Measurements from ENCODE around the gene ADSS1.
A peak's percentile ranks its signal among the peaks of the same experiment; 100 is the strongest.

The ADSS1 gene

DNA sequence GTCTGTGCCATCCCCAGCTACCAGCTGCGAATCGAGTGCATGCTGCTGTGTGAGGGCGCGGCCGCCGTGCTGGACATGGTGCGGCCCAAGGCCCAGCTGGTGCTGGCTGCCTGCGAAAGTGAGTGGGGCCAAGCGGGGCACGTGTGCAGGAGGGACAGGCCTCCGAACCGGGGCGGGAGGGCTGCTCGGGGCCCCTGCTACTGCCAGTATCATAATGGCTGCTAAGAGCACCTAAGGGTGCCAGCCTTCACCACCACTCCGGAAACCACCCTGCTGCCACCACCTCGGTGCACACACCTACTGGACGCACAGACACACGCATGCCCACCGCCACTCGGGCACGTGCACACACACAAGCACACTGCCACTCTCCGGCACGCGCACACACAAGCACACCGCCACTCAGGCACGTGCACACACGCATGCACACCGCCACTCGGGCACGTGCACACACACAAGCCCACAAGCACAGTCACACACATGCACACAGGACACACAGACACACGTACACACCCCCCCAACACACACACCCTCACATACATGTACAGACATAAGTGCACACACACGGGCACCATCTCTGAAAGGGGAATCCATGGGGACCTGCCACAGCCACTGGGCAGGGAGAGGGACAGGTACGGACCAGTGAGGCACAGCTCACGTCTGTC is 13.8 kb upstream of the ADSS1 start:
- no peaks in the 10 kb centered on the region for H3K27me3 Mint-ChIP-seq
- H3K9me3 Mint-ChIP-seq, result no peaks in the 10 kb centered on the region
- H3K4me1 Mint-ChIP-seq, result peaks cover 6% of the 10 kb centered on the region
- peaks cover 5% of the 10 kb centered on the region for H3K36me3 Mint-ChIP-seq
- DNase-seq (ENCODE audit: low spot score in 2 of 2), result no peak
- H3K4me3 Mint-ChIP-seq, result no peak overlapping the region
- H3K27ac Mint-ChIP-seq, result no peak overlapping the region
- ATAC-seq (ENCODE audit: low read depth), result no peak

DNA sequence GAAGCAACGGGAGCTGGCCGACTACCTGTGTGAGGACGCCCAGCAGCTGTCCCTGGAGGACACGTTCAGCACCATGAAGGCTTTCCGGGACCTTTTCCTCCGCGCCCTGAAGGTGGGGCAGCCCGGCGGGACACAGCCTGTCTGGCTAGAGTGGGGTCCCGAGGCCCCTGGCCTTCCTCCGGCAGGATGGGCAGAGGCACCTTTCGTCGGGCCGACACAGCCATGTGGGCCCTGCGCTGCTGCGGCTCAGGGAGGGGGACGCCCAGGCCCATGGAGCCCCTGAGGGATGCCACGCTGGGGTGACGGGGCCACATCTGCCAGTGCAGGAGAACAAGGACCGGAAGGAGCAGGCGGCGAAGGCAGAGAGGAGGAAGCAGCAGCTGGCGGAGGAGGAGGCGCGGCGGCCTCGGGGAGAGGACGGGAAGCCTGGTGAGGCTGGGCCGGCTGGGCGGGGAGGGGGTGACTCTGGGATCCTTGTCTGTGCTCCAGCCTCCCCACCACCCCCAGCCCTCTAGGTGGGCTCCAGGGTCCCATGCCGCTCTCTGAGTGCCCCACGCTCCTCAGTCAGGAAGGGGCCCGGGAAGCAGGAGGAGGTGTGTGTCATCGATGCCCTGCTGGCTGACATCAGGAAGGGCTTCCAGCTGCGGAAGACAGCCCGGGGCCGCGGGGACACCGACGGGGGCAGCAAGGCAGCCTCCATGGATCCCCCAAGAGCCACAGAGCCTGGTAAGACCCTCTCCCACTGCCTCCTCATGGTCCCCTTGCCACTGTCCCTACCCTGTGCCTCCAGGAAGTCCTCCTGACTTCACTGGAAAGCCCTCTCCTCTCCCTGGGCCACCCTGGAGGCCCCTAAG is 10.9 kb upstream of the ADSS1 start:
- Mint-ChIP-seq H3K9me3 (no peaks in the 10 kb centered on the region), H3K27me3 (no peaks in the 10 kb centered on the region), H3K36me3 (peaks cover 7% of the 10 kb centered on the region), H3K4me3 (no peak overlapping the region), H3K27ac (no peak overlapping the region), H3K4me1 (peaks cover 6% of the 10 kb centered on the region)
- ATAC-seq (ENCODE audit: low read depth), result no peak
- no peak for DNase-seq (ENCODE audit: low spot score in 2 of 2)

DNA sequence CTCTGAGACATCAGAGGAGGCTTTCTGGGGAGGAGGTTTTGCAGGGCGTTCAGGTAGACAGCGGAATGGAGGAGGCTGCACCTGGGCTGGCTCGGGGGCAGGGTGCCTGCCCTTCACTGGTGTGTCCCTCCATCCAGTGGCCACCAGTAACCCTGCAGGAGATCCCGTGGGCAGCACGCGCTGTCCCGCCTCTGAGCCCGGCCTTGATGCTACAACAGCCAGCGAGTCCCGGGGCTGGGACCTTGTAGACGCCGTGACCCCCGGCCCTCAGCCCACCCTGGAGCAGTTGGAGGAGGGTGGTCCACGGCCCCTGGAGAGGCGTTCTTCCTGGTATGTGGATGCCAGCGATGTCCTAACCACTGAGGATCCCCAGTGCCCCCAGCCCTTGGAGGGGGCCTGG is 10.0 kb upstream of the ADSS1 start:
- DNase-seq (ENCODE audit: low spot score in 2 of 2) (no peak), ATAC-seq (ENCODE audit: low read depth) (no peak)
- Mint-ChIP-seq H3K36me3 (peaks cover 6% of the 10 kb centered on the region), H3K4me3 (no peak overlapping the region), H3K9me3 (no peaks in the 10 kb centered on the region), H3K27ac (no peak overlapping the region), H3K27me3 (no peaks in the 10 kb centered on the region), H3K4me1 (peaks cover 3% of the 10 kb centered on the region)

DNA sequence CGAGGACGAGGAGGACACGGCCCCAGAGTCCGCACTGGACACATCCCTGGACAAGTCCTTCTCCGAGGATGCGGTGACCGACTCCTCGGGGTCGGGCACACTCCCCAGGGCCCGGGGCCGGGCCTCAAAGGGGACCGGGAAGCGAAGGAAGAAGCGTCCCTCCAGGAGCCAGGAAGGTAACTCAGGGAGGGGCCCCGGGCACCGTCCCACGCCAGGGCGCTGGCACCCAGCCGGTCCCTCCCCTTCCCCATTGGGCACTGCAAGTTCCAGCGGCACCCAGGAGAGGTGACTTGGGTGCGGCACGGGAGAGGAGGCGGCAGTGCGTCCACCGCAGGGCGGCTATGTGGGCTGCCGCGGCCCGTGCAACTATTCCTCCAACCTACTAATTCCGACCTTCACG is 9.3 kb upstream of the ADSS1 start:
- Mint-ChIP-seq H3K36me3 (peaks cover 6% of the 10 kb centered on the region), H3K27ac (no peak overlapping the region), H3K27me3 (no peaks in the 10 kb centered on the region), H3K9me3 (no peaks in the 10 kb centered on the region), H3K4me3 (no peak overlapping the region), H3K4me1 (peaks cover 3% of the 10 kb centered on the region)
- ATAC-seq (ENCODE audit: low read depth) (no peak), DNase-seq (ENCODE audit: low spot score in 2 of 2) (no peak)

DNA sequence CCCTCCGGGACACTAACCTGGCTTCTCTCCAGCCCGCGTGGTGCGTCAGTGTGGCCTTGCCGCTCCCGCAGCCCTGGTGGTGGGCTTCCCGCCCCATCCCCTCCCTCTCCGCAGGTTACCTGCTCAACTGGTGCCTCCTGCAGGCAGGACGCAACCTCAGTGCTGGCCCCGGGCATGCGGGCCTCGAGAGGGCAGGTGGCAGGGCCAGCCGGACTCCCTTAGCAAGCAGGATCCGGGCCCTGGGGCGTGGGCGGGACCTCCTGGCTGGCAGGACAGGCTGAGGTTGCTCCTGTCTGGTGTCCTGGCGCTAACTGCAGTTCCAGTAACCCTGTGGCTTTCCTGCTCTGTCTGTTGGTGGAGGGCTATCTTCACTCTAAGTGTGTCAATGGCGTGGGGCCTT is 8.6 kb upstream of the ADSS1 start:
- ATAC-seq (ENCODE audit: low read depth) (no peak), DNase-seq (ENCODE audit: low spot score in 2 of 2) (no peak)
- Mint-ChIP-seq H3K36me3 (peaks cover 6% of the 10 kb centered on the region), H3K27me3 (no peaks in the 10 kb centered on the region), H3K27ac (no peak overlapping the region), H3K9me3 (no peaks in the 10 kb centered on the region), H3K4me3 (no peak overlapping the region), H3K4me1 (peaks cover 6% of the 10 kb centered on the region)

DNA sequence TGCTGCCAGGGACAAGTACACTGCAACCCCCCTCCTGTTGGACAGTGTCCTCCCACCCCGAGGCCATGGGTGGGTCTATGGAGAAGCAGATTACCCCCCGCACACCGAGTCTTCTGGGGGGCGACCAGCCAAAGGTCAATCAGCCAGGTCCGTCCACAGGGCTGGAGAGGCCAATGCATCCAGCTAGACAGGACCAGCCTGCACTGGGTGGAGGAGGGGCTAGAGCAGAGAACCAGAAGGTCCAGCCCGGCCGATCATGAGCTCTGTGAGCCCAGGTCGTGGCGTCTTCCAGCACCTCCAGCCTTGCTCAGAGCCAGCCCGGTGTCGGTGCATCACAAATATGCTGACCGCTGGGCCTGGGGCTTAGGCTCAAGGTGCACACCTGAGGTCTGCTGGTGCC is 8.2 kb upstream of the ADSS1 start:
- ATAC-seq (ENCODE audit: low read depth) (no peak), DNase-seq (ENCODE audit: low spot score in 2 of 2) (no peak)
- no peaks in the 10 kb centered on the region for H3K27me3 Mint-ChIP-seq
- H3K9me3 Mint-ChIP-seq, result no peaks in the 10 kb centered on the region
- no peak overlapping the region for H3K4me3 Mint-ChIP-seq
- peaks cover 6% of the 10 kb centered on the region for H3K36me3 Mint-ChIP-seq
- peaks cover 6% of the 10 kb centered on the region for H3K4me1 Mint-ChIP-seq
- no peak overlapping the region for H3K27ac Mint-ChIP-seq

DNA sequence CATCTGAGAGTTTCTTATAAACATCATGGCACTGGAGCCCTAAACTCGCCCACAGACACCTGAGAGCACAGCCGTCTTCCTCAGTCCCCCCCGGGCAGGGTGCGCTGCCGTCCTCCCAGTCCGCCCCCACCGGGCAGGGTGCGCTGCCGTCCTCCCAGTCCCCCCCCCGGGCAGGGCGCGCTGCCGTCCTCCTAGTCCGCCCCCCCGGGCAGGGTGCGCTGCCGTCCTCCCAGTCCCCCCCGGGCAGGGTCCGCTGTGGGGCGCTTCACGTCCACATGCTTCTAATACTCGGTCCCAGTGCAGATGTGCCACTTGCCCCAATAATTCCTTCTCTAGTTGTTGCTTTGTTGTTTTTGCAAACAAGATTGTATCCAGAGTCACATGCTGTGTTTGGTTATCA is 6.9 kb upstream of the ADSS1 start:
- Mint-ChIP-seq H3K4me3 (no peak overlapping the region), H3K27ac (no peak overlapping the region), H3K36me3 (peaks cover 6% of the 10 kb centered on the region), H3K4me1 (peaks cover 6% of the 10 kb centered on the region), H3K9me3 (no peaks in the 10 kb centered on the region), H3K27me3 (no peaks in the 10 kb centered on the region)
- ATAC-seq (ENCODE audit: low read depth) (no peak), DNase-seq (ENCODE audit: low spot score in 2 of 2) (no peak)

DNA sequence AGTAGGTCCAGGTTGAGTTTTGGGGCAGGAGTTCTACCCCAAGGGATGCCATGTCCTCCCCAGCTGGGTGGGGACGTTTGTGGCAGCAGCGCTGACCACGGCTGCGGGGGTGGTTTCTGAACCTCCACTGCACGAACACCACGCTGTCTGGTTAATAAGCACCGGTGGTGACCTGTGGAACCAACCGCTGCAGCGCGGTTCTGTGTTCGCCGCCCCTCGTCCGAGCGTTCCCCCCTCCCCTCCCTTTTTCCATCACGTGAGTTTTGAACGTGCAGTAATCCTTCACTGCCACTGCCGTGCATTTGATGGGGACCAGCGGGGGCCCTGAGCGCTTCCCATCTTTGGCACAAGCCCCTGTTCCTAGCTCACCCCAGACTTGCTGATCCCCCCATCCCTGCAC is 6.4 kb upstream of the ADSS1 start:
- H3K27me3 Mint-ChIP-seq, result no peaks in the 10 kb centered on the region
- no peak overlapping the region for H3K4me3 Mint-ChIP-seq
- DNase-seq (ENCODE audit: low spot score in 2 of 2) (no peak), ATAC-seq (ENCODE audit: low read depth) (no peak)
- H3K27ac Mint-ChIP-seq, result peak overlapping the region; percentile 22
- H3K4me1 Mint-ChIP-seq, result peaks cover 6% of the 10 kb centered on the region
- no peaks in the 10 kb centered on the region for H3K9me3 Mint-ChIP-seq
- H3K36me3 Mint-ChIP-seq, result peaks cover 6% of the 10 kb centered on the region

DNA sequence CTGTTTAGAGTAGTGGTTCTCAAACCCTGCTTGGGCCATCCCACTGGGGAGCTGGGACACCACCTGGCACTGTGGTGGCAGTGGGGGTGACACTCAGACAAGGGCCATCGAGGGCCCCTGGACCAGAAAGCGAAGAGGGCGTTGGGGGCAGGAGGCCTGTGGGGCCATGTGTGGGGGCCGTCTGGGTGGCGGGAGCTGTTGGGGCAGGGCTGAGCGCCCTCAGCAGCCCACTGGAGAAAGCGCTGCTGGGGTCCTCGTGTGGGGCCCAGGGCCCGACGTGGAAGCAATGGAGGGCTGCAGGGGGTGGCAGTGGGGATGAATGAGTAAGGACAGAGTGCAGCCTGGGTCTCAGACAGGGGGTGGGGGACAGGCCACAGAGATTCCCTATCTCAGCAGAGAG is 5.9 kb upstream of the ADSS1 start:
- Mint-ChIP-seq H3K4me1 (peaks cover 6% of the 10 kb centered on the region), H3K4me3 (no peak overlapping the region), H3K27ac (peak overlapping the region; percentile 22), H3K9me3 (no peaks in the 10 kb centered on the region), H3K27me3 (no peaks in the 10 kb centered on the region), H3K36me3 (peaks cover 5% of the 10 kb centered on the region)
- DNase-seq (ENCODE audit: low spot score in 2 of 2), result no peak
- ATAC-seq (ENCODE audit: low read depth), result no peak

DNA sequence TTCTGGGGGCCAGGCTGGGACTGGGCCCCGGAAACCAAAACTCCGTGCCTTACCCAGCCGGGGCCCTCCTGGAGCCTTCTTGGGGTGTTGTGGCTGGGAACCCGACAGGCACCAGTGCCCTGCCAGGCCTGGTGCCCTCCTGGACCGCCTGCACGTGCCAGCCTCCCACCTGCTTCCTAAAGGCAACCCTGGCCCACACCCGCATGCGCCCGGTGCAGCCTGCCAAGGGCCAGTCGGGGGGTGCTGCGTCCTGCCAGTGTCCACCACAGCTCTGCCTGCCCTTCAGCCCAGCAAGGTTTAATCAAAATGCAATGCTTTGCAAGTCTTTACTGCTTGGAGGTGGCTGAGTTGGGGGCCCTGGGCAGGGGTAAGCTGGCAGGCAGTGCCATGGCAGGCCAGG is 5.2 kb upstream of the ADSS1 start:
- peaks cover 5% of the 10 kb centered on the region for H3K36me3 Mint-ChIP-seq
- no peak for ATAC-seq (ENCODE audit: low read depth)
- H3K27me3 Mint-ChIP-seq, result no peaks in the 10 kb centered on the region
- H3K27ac Mint-ChIP-seq, result no peak overlapping the region
- H3K4me3 Mint-ChIP-seq, result no peak overlapping the region
- no peaks in the 10 kb centered on the region for H3K9me3 Mint-ChIP-seq
- no peak for DNase-seq (ENCODE audit: low spot score in 2 of 2)
- H3K4me1 Mint-ChIP-seq, result peaks cover 6% of the 10 kb centered on the region

DNA sequence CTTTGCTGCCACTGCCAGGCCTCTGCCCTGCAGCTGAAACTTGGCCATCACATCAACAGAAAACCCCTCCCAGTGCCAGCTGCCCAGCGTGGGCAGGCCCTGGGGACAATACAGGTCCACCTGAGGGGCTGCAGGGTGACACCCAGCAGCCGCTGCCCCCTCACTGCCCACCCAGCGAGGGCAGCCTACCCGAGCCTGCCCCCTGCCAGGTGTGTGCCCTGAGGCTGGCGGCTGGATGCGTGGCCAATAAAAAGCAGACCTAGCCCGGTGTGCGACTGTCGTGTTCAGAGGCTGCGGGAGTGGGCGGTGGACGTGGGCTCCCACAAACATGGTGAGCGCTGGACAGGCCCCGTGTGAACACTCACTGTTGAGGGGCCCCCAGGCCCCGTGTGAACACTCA is 4.7 kb upstream of the ADSS1 start:
- Mint-ChIP-seq H3K27ac (no peak overlapping the region), H3K27me3 (no peaks in the 10 kb centered on the region), H3K4me3 (no peak overlapping the region), H3K9me3 (no peaks in the 10 kb centered on the region), H3K4me1 (peaks cover 6% of the 10 kb centered on the region), H3K36me3 (peaks cover 5% of the 10 kb centered on the region)
- ATAC-seq (ENCODE audit: low read depth) (no peak), DNase-seq (ENCODE audit: low spot score in 2 of 2) (no peak)

DNA sequence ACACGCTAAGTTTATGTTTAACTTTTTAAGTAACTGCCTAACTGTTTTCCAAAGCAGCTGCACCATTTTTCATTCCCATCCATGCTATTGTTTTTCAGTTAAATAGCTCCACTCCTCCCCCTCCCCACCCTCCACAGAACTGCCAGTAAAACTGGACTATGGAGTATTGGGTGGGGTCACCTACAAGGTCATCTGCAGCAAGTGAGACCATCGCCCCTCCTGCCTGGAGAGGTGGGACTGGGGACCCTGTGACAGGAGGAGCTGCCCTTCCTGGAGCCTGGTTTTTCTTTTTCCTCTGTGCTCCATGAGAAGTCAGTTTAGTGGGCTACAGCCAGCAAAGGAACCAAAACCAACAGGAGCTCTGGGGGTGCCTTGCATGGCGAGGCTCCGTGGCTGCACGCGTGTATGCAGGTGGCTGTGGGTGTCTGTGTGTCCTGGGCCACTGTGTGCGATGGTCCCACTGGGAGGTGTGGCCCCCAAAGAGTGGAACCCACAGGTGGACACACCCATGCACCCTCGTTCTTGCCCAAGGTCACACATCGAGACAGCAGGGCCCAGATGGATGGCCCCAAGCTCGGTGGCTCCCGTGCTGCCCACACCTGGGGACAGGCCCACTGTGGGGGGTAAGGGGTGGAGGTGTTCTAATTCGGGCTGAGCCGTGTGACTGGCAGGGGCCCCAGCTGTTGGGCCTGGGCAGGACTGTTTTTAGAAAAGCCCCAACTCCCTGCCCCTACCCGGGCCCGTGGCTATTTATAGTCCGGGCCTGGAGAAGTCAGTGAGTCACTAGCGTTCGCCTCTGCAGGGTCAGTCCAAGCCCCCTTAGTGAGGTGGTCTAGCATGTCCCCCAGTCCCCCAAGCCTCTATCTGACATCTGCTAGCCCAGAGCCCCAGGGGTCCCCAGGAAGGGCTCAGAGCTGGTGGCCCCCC is 2.3 kb upstream of the ADSS1 start:
- H3K4me3 Mint-ChIP-seq, result no peak overlapping the region
- ATAC-seq (ENCODE audit: low read depth) (no peak), DNase-seq (ENCODE audit: low spot score in 2 of 2) (no peak)
- H3K27ac Mint-ChIP-seq, result no peak overlapping the region
- no peaks in the 10 kb centered on the region for H3K27me3 Mint-ChIP-seq
- H3K36me3 Mint-ChIP-seq, result peaks cover 5% of the 10 kb centered on the region
- no peaks in the 10 kb centered on the region for H3K9me3 Mint-ChIP-seq
- H3K4me1 Mint-ChIP-seq, result peaks cover 8% of the 10 kb centered on the region

DNA sequence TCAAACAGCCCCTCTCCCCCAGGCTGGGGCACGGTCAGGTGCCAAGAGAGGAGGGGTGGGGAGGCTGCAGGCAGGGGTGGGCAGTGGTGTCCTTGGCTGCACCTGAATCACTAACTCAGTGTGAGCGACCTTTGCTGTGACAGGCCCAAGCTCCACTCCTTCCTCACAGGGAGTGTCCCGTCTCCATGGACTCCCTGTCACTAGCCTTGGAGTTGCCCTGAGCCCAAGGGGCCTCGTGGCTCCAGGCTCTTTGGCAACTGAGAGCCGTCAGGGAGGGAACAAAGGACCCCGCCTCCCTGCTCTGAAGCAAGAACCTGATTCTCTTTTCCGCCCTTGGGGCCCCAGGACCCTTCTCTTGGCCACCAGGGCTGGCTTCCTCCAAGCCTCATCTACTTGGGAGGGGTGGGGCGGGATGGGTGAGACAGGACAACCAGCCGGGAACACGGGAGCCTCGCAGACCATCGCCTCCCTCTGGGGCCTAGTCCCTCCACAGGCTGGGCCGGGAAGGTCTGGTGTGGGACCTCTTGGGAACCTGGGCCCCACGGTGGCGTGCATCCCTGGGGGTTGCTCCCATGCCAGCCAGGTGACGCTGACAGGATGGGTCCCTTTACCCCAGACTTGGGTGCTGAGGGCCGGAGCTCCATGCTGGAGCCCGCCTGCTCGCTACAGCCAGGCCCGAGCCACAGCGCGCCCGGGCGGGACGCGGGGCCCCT is 935 bp upstream of the ADSS1 start:
- peaks cover 7% of the 10 kb centered on the region for H3K27me3 Mint-ChIP-seq
- H3K4me3 Mint-ChIP-seq, result peak overlapping the region; percentile 8
- peaks cover 5% of the 10 kb centered on the region for H3K4me1 Mint-ChIP-seq
- ATAC-seq (ENCODE audit: low read depth), result no peak
- peaks cover 2% of the 10 kb centered on the region for H3K36me3 Mint-ChIP-seq
- no peaks in the 10 kb centered on the region for H3K9me3 Mint-ChIP-seq
- no peak overlapping the region for H3K27ac Mint-ChIP-seq
- DNase-seq (ENCODE audit: low spot score in 2 of 2), result no peak

Measured in memory B cell (primary cell).